Endometrium (tissue), 2 donors: ENCODE data around the gene RNF224.
"Not testable (repeated sequence)": the region's sequence is repeated elsewhere in the genome, so short reads cannot be mapped to it uniquely, and the experiment has no call there.

Experiments used
- FAIRE-seq: peaks from 2 replicates; lab custom pipeline; 2012; peaks lifted over from hg19 to GRCh38; lab: Jason Lieb, UNC
- donor health status: control.
- donor health status: control.

Gene RNF224

DNA sequence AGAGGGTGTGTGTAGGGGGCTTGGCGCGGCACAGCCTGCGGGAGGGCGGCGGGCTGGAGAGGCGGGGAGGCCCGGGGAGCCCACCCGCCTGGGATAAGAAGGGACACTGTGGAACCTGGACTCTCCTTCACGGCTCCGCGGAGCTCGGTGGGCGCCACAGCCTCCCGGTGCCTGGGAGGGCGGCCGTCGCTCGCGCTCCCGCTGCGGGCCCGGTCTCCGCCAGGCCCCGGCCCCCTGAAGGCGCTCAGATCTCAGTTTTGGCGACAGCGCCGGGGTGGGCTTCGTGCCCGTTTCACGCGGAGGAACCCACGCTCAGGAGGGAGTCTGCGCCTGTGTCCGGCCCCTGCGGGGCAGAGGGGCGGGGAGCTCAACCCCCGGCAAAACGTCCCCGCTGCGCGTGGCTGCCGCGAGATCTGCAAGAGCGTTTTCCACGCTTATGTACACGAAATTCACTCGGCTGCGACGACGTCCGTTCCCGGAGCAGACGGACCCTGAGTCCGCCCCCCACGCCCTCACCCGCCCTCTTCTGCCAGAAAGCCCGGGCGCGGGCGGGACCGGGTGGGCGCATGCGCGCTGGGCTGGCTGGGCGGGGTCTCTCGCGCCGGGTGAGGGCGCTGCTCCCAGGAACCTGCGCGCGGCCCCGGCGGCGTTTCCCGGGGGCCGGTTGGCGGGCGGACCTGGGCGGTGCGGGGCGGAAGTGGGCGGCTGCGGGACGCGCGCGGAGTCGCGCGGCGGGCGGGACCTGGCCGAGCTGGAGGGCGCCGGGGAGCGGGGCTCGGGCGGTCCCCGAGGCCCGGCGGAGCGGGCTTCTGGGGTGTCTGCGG, 27.5 kb downstream of the RNF224 start, which contains the start of gene NELFB:
TSS of gene NELFB (plus strand) at position 704 of the 824 bp plus-strand sequence.
- FAIRE-seq = no peak

DNA sequence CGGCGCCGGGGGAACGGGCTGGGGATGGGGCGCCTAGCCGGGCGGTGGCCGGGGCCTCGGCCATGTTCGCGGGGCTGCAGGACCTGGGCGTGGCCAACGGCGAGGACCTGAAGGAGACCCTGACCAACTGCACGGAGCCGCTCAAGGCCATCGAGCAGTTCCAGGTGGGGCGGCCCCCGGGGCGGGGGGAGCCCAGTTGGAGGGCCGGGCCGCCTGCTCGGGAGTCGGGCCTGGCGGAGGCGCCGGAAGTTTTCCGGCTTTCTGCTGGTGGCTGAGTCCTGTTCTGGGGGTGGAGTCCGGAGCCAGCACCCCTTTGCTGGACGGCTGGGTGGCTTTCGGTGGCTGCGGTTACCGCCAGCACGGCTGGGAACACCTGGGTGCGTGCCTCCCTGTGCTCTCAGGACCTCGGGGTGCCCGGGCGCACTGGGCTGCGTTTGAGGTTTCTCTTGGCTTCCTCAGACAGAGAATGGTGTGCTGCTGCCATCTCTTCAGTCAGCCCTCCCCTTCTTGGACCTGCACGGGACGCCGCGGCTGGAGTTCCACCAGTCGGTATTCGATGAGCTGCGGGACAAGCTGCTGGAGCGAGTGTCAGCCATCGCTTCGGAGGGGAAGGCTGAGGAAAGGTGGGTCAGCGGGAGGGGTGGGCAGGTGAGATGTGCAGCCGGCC, 28.3 kb downstream of the RNF224 start:
- FAIRE-seq = no peak

DNA sequence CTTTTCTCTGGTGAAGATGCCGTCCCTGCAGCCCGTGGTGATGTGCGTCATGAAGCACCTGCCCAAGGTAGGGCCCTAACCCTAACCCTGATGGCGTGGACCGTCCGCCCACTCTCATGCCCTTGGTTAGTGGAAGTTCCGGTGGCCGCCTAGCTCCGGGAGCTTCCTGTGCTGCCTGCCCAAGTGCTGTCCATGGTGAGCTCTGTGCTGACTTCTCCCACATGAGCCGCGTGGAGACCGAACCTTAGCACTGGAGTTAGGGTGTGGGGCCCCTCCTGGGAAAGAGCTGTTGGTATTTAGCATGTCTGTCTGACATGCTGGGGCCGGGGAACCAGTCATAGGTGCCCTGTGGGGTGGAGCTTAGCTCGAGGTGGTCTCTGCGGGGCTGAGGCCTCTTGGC, 29.1 kb downstream of the RNF224 start:
- no peak for FAIRE-seq

DNA sequence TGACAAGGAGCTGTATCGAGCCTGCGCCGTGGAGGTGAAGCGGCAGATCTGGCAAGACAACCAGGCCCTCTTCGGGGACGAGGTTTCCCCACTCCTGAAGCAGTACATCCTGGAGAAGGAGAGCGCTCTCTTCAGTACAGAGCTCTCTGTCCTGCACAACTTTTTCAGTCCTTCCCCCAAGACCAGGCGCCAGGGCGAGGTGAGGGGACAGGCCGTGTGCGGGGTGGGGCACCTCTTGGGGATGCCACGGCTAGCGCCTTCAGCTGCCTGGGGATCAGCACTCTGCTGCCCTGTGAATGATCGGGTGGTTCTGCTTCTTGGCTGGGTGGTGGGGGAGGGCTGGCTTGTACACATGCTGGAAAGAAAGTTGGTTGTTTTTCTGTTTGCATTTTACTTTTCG, 29.6 kb downstream of the RNF224 start:
- FAIRE-seq = no peak

DNA sequence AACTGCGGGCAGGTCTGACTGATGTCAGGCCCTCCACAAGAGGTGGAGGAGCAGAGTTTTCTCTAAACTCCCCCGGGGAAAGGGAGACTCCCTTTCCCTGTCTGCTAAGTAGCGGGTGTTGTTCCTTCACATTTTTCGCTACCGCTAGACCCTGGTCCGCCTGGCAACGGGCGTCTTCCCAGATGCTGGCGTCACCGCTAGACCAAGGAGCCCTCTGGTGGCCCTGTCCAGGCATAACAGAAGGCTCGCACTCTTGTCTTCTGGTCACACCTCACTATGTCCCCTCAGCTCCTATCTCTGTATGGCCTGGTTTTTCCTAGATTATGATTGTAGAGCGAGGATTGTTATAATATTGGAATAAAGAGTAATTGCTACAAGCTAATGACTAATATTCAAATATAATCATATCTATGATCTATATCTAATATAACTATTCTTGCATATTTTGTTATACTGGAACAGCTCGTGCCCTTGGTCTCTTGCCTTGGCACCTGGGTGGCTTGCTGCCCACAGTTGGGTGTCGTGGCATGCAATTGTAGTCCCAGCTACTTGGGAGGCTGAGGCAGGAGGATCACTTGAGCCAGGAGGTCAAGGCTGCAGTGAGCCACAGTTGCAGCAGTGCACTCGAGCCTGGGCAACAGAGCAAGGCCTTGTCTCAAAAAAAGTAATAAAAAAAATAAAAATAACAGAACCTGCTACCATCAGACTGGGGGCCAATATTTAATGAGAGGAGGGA, 35.0 kb downstream of the RNF224 start:
- FAIRE-seq = not testable (repeated sequence)

DNA sequence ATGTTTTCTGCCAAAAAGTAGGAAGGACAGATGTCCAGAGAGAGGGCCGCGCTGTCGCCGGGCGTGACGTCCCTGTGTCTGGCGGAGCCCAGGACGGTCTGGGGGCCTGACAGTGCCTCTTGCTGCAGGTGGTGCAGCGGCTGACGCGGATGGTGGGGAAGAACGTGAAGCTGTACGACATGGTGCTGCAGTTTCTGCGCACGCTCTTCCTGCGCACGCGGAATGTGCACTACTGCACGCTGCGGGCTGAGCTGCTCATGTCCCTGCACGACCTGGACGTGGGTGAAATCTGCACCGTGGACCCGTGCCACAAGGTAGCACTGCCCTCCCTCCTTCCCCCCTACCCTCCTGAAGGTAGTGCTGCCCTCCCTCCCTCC, 35.6 kb downstream of the RNF224 start:
- FAIRE-seq = no peak

DNA sequence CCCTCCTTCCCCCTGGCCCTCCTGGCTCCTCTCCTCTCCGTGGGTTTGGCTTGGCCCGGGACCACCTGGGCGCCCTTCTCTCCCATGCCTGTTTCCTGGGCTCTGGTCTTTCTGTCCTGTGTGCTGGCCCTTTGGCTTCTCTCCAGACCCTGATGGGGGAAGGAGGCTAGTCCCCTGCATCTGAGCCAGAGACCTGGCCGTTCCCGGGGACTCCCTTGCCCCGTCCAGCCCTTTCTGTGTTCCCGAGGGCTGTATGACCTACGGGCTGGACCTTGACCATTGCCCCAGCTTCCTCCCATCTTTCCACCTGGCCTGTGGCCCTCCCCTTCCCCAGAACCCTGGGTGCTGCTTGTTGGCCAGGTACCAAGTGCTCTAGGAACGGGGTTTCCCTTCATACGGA, 36.2 kb downstream of the RNF224 start:
- FAIRE-seq = no peak

DNA sequence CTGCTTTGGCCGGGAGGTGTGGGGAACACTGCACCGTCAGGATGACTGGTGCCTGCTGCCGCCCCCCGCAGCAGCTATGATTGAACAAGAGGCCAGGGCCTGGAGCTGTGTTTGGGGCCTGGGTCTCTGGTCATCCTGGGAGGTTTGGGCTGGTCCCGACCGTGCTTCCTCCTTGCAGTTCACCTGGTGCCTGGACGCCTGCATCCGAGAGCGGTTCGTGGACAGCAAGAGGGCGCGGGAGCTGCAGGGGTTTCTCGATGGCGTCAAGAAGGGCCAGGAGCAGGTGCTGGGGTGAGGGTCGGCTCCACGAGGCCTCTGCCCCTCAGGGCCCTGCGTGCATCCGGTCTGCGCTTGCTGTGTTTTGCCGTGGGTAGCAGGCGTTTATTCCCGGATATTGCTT, 36.8 kb downstream of the RNF224 start:
- FAIRE-seq = no peak

DNA sequence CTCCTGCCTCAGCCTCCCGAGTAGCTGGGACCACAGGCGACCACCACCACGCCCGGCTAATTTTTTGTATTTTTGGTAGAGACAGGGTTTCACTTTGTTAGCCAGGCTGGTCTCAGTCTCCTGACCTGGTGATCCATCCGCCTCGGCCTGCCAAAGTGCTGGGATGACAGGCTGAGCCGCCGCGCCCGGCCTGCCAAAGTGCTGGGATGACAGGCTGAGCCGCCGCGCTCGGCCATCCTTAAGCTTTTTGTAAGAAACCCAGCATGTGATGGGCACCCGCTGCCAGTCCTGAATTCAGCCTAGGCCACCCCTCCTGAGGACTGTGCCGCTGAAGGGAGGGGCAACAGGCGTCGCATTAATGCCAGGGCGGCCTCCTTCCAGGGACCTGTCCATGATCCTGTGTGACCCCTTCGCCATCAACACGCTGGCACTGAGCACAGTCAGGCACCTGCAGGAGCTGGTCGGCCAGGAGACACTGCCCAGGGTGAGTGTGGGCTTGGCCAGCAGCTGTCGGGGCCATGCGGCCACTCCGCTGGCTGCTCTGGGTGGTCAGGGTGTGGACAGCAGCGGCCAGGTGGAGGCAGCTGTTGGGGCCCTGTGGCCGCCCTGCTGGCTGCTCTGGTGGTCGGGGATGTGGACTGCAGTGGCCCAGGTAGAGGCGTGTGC, 38.3 kb downstream of the RNF224 start:
- no peak for FAIRE-seq

DNA sequence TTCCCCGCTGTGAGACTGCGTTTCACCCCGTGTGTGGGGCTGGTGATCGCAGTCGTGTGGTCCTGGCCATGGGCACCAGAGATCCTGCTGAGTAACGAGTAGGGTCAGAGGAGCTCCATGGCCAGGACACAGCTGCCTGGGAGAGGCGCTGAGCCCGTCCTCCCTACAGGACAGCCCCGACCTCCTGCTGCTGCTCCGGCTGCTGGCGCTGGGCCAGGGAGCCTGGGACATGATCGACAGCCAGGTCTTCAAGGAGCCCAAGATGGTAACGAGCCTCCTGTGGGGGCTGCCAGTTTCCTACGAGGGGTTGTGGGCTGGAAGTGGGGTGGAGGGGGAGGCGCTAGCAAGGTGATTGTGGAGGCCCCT, 38.8 kb downstream of the RNF224 start:
- no peak for FAIRE-seq

DNA sequence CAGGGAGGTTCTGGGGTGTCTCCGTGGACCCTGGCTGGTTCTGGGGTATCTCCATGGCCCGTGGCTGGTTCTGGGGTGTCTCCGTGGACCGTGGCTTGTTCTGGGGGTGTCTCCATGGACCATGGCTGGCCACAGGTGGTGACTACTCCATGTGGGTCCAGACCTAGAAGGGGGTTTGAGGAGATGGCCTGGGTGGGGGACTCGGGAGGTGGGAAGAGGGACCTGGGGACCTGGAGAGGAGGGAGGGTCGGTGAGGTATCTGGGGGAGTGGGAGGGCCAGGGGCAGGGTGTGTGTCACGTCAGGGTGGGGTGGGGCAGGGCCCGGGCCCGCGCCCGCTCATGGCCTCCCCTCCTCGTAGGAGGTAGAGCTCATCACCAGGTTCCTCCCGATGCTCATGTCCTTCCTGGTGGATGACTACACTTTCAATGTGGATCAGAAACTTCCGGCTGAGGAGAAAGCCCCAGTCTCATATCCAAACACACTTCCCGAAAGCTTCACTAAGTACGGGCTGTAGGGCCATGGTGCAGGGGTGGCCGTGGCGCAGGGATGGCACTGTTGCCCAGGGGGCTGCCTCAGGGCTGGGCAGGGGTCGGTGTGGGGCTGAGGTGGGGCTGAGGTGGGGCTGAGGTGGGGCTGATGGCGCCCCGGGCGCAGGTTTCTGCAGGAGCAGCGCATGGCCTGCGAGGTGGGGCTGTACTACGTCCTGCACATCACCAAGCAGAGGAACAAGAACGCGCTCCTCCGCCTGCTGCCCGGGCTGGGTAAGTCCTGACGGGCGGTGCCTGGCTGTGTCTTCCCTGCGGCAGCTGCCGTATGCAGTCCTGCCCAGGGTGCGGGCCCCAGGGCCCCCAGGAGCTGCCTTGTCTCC, 39.5 kb downstream of the RNF224 start:
- FAIRE-seq = no peak

DNA sequence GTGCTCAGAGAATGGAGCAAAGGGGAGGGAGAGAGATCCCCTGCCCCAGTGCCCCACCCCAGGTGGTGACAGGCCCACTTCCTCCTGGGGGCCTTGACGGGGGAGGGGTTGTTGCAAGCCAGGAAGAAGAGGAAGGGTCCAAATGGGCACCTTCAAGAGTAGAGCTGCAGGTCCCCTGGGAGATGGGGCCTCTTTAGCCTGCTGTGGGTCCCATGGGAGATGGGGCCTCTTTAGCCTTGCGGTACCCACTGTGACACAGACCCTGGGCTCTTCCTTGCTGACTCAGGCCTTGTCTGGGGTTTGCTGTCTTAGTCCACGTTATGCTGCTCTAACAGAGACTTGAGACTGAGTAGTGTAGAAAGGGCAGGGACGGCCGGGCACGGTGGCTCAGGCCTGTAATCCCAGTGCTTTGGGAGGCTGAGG, 40.6 kb downstream of the RNF224 start:
- FAIRE-seq = no peak

DNA sequence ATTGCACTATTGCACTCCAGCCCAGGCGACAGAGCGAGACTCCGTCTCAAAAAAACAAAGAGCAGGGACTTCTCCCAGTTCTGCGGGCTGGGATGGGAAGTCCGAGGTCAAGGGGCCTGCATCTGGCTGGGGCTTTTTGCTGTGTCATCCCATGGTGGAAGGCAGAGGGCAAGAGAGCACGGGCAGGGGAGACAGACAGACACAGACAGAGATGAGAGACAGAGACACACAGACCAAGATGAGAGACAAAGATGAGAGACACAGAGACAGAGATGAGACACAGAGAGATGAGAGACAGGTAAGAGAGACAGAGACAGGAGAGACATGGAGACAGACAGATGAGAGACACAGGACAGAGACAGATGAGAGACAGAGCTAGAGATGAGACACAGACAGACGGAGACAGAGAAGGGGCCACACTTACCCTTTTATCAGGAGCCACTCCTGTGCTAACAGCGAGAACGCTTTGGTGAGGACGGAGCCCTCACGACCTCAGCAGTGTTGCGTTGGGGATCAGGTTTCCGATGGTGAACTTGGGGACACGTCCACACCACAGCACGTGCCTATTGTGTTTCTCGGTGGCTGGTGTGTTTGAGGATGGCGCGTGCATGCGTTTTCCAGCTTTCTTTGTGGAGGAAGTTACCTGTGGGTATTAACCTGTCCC, 41.4 kb downstream of the RNF224 start:
- no peak for FAIRE-seq

DNA sequence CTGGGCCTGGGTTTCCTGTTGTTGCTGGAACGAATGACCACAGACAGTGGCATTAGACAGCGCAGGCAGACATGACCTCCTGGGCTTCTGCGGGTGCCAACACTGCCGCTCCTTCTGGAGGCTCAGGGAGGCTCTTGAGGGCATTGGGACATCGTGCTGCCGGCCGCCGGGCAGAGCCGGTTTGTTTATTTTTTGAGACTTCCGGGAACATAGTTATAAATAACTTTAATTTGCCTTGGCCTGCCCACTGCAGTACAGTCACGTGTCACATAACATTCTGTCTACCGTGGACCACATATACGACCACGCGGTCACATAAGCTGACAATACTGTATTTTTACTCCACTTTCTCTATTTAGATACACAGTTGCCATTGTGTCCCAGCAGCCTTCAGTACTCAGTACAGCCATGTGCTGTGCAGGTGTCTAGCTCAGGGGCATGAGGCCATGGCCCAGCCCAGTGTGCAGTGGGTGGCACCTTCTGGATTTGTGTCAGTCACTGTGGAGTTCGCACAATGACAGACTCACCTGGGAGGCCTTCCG, 42.0 kb downstream of the RNF224 start:
- no peak for FAIRE-seq

DNA sequence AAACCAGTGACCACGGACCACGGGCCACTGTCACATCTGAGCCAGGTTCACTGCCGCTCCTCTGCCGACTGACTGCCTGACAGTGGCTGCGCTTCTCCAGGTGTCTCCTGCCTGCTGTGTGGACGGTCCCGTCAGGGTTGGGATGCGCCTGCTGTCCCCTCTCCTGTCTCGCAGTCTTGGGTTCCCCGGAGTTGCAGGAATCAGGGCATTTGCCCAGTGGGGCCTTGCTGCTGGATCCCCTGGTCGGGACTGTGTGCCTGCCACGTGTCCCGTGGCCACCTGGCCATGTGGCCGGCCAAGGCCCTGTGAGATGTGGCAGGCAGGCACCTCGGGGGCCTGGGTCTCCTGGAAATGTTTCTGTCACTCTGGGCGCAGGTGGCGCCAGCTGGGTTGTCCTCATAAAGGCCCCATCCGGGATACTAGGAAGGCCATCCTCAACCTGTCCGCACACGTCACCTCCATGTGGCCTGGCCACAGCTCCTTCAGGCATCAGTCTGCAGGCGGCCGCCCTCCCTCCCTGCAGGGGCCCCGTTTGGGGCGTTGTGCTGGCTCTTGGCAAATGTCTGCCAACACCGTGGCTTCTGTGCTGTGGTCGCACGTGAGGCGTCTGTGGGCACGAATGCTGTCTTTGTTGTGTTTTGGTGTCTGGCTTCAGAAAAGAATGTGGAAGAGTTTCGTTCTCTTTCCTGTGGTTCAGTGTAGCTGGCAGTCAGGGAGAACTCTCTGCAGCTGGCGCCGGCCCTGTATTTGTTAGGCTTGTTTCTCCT, 43.8 kb downstream of the RNF224 start:
- no peak for FAIRE-seq

DNA sequence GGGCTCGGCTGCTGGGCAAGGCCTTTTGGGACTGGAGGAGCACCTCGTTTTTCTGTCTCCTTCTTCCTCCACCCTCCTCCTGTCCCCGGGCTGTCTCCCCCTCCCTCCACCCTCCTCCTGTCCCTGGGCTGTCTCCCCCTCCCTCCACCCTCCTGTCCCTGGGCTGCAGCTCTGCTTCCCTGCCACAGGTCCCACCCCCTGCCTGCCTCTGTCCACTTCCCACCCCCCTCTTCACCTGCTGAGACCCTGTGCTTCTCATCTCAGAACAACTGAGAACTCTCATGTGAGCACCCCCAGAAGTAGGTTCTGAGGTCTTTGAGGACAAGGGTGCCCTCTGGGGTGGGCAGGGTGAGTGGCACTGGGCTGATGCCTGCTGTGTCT, 44.4 kb downstream of the RNF224 start:
- FAIRE-seq = no peak

DNA sequence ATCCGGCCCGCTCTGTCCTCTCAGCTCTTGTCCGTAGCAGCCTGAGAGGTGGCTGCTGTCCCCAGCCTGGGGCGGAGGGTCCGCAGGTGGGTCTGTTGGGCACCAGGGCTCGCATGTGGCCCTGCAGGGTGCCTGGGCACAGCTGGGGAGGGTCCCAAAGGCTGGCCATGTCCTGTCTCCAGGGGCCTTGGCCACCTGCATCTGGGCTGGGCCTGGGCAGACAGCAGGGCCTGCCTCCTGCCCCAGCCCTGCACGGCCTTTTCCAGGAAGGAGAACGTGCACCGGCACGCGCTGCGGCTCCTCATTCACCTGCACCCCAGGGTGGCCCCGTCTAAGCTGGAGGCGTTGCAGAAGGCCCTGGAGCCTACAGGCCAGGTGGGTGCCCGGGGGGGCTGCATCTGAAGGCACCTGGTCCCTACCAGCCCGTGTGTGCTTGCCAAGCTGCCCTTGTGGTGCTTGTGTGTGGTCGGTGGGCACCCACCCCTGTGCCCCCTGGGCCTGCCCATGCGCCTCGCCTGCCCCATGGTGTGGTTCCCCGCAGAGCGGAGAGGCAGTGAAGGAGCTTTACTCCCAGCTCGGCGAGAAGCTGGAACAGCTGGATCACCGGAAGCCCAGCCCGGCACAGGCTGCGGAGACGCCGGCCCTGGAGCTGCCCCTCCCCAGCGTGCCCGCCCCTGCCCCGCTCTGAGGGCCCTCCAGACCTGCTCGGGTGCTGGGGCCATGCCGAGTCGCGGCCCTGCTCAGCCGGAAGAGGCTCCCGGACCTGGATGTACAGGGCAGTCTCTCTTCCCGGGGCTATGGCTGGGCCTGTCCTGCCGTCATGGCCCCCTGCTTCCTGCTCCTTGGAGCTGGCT, 45.2 kb downstream of the RNF224 start:
- FAIRE-seq = no peak

DNA sequence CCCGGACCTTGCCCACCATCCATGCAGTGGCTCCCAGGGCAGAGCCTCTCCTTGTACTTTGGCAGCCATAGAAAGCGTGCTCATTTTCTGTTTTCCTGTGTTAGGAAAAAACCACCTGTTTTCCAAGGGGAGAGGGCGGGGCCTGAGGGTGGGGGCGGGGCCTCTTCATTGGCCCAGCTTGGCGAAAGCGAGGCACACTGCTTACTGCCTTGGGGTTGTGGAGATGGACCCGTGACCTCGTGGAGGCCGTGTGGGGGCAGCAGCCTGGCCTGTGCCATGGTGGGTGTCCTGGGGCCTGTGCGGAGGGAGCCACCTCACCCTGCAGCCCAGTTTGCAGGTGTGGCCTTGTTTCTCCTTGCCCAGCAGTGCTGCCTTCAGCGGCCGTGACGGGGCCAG, 45.8 kb downstream of the RNF224 start:
- no peak for FAIRE-seq
